ENCODE measurements around the gene FN3K. TPM values are rescaled to one million over a fixed set of nuclear protein-coding genes. Genes with fewer than 3 reads are reported as not detected.

The FN3K gene
- polyA plus RNA-seq, 3 donors: 0.15 TPM; not detected in 2

DNA sequence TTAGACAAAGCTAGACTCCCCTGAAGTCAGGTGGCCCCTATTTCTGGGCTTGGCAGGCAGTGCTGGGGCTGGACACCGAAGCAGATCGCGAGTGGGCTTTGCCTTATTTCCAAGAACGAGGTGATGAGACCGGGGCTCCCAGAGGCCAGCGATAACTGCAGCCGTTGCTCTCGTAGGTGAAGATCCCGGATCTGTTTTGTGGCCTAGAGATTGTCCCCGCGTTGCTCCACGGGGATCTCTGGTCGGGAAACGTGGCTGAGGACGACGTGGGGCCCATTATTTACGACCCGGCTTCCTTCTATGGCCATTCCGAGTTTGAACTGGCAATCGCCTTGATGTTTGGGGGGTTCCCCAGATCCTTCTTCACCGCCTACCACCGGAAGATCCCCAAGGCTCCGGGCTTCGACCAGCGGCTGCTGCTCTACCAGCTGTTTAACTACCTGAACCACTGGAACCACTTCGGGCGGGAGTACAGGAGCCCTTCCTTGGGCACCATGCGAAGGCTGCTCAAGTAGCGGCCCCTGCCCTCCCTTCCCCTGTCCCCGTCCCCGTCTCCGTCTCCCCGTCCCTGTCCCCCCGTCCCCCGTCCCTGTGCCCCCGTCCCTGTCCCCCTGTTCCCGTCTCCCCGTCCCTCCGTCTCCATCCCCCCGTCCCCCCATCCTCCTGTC, 15.0 kb downstream of the FN3K start:
- intact Hi-C loops (cut with micrococcal nuclease): loop anchor here (2.0 to 5.0 kb wide), 4 partner anchors 33 to 103 kb away; partner anchors contain the start of genes WDR45B (in 2 of the 2), FN3KRP (in 1 of the 2) and RAB40B (in 1 of the 2)
- DNase-seq: no peak
- Mint-ChIP-seq H3K27ac (no peak overlapping the region), H3K4me1 (peaks cover 20% of the 10 kb centered on the region), H3K4me3 (peak overlapping the region in 1 of 2 donors; percentile 25), H3K36me3 (peaks cover 3 to 5% of the 10 kb centered on the region in 2 donors), H3K9me3 (peaks cover 5 to 43% (median 23%) of the 10 kb centered on the region in 7 donors), H3K27me3 (ENCODE audit: low read depth in 3 of 3) (peaks cover 1 to 30% (median 7%) of the 10 kb centered on the region in 3 donors)
- TF ChIP-seq, protein P1, sequence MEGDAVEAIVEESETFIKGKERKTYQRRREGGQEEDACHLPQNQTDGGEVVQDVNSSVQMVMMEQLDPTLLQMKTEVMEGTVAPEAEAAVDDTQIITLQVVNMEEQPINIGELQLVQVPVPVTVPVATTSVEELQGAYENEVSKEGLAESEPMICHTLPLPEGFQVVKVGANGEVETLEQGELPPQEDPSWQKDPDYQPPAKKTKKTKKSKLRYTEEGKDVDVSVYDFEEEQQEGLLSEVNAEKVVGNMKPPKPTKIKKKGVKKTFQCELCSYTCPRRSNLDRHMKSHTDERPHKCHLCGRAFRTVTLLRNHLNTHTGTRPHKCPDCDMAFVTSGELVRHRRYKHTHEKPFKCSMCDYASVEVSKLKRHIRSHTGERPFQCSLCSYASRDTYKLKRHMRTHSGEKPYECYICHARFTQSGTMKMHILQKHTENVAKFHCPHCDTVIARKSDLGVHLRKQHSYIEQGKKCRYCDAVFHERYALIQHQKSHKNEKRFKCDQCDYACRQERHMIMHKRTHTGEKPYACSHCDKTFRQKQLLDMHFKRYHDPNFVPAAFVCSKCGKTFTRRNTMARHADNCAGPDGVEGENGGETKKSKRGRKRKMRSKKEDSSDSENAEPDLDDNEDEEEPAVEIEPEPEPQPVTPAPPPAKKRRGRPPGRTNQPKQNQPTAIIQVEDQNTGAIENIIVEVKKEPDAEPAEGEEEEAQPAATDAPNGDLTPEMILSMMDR (IDR thresholded peaks at IDR 0.05): no peak
- peaks cover 17% of the 10 kb centered on the region for H3K79me2 ChIP-seq (ENCODE audit: insufficient read depth, low read length)
- peaks cover 0 to 15% of the 10 kb centered on the region in 2 donors for H3K9me3 ChIP-seq (replicated peaks in 1 of 2; ENCODE audit: control insufficient read depth in 1 of 2, insufficient read depth in 1 of 2, low read length in 2 of 2)
- no peak overlapping the region for H3K9ac ChIP-seq (ENCODE audit: insufficient read depth, low read length, poor library complexity, severe bottlenecking)
- WGBS (ENCODE audit: insufficient coverage): 78% methylated on average over 20 of the region's 40 CpGs
- H2AFZ ChIP-seq (ENCODE audit: insufficient read depth, low read depth, low read length, poor library complexity, severe bottlenecking): no peak overlapping the region
- peaks cover 8% of the 10 kb centered on the region for H4K20me1 ChIP-seq (ENCODE audit: insufficient read depth, low read length)
- no peak overlapping the region for H3K4me2 ChIP-seq (replicated peaks; ENCODE audit: extremely low read depth, low read length, poor library complexity, severe bottlenecking)
- H3K27me3 ChIP-seq (ENCODE audit: control insufficient read depth in 2 of 2, insufficient read depth in 2 of 2, low read length in 2 of 2): peaks cover 0 to 8% of the 10 kb centered on the region in 2 donors
- H3K4me3 ChIP-seq (replicated peaks in 1 of 3; ENCODE audit: low read depth in 2 of 3, low read length in 3 of 3): no peak overlapping the region
- H3K4me1 ChIP-seq (ENCODE audit: control insufficient read depth in 1 of 2, insufficient read depth in 2 of 2, low read length in 2 of 2): peaks cover 10 to 15% of the 10 kb centered on the region in 2 donors
- no peak overlapping the region for H3K27ac ChIP-seq (ENCODE audit: low read depth in 1 of 2, low read length in 2 of 2)
- no peaks in the 10 kb centered on the region for H3K36me3 ChIP-seq (replicated peaks in 1 of 2; ENCODE audit: control insufficient read depth in 1 of 2, insufficient read depth in 2 of 2, low read length in 2 of 2)

DNA sequence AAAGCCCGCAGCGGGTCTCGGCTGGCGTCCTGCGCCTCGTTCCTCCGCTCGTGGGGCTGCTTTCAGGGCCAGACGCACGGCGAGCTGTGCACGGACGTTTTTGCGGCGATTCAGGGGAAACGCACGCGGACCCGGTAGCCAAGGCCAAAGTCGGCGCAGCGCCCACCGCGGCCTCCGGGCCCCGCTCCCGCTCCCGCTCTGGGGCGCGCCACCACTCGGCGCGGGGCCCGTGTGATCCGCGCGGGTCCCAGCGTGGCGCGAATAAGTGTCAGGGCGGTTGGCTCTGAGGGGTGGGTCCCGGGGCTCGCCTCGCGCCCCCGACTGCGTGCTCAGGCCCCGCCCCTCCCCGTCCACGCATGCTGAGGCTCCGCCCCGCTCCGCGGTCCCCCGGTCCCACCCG, 15.8 kb downstream of the FN3K start:
- Histone ChIP-seq H3K36me3 (replicated peaks in 1 of 2; ENCODE audit: control insufficient read depth in 1 of 2, insufficient read depth in 2 of 2, low read length in 2 of 2) (no peaks in the 10 kb centered on the region), H3K4me3 (replicated peaks in 1 of 3; ENCODE audit: low read depth in 2 of 3, low read length in 3 of 3) (peak overlapping the region in 2 of 3 experiments; percentile 9 to 66), H4K20me1 (ENCODE audit: insufficient read depth, low read length) (peaks cover 8% of the 10 kb centered on the region), H3K27ac (ENCODE audit: low read depth in 1 of 2, low read length in 2 of 2) (no peak overlapping the region), H3K27me3 (ENCODE audit: control insufficient read depth in 2 of 2, insufficient read depth in 2 of 2, low read length in 2 of 2) (peaks cover 0 to 8% of the 10 kb centered on the region in 2 donors), H3K4me1 (ENCODE audit: control insufficient read depth in 1 of 2, insufficient read depth in 2 of 2, low read length in 2 of 2) (peaks cover 10 to 15% of the 10 kb centered on the region in 2 donors), H3K9ac (ENCODE audit: insufficient read depth, low read length, poor library complexity, severe bottlenecking) (no peak overlapping the region), H3K9me3 (replicated peaks in 1 of 2; ENCODE audit: control insufficient read depth in 1 of 2, insufficient read depth in 1 of 2, low read length in 2 of 2) (peaks cover 0 to 11% of the 10 kb centered on the region in 2 donors), H3K79me2 (ENCODE audit: insufficient read depth, low read length) (peaks cover 17% of the 10 kb centered on the region), H3K4me2 (replicated peaks; ENCODE audit: extremely low read depth, low read length, poor library complexity, severe bottlenecking) (peak overlapping the region; percentile 70), H2AFZ (ENCODE audit: insufficient read depth, low read depth, low read length, poor library complexity, severe bottlenecking) (peak overlapping the region; percentile 35)
- H3K4me1 Mint-ChIP-seq: peaks cover 25% of the 10 kb centered on the region
- TF ChIP-seq, protein P1 (IDR thresholded peaks at IDR 0.05): no peak
- peaks cover 4 to 5% of the 10 kb centered on the region in 2 donors for H3K36me3 Mint-ChIP-seq
- H3K27me3 Mint-ChIP-seq (ENCODE audit: low read depth in 3 of 3): peaks cover 1 to 29% (median 7%) of the 10 kb centered on the region in 3 donors
- H3K4me3 Mint-ChIP-seq: peak overlapping the region in 1 of 2 donors; percentile 48
- H3K27ac Mint-ChIP-seq: no peak overlapping the region
- peak in 1 of 3 donors; percentile 5 for DNase-seq
- intact Hi-C loops (cut with micrococcal nuclease): loop anchor here (2.0 to 5.0 kb wide), 4 partner anchors 34 to 104 kb away; partner anchors contain the start of genes WDR45B (in 2 of the 2), FN3KRP (in 1 of the 2) and RAB40B (in 1 of the 2)
- H3K9me3 Mint-ChIP-seq: peaks cover 3 to 35% (median 16%) of the 10 kb centered on the region in 7 donors
- 1% methylated on average over 50 of the region's 56 CpGs for WGBS (ENCODE audit: insufficient coverage)
